ENCODE measurements around the gene TBCB.

DNA sequence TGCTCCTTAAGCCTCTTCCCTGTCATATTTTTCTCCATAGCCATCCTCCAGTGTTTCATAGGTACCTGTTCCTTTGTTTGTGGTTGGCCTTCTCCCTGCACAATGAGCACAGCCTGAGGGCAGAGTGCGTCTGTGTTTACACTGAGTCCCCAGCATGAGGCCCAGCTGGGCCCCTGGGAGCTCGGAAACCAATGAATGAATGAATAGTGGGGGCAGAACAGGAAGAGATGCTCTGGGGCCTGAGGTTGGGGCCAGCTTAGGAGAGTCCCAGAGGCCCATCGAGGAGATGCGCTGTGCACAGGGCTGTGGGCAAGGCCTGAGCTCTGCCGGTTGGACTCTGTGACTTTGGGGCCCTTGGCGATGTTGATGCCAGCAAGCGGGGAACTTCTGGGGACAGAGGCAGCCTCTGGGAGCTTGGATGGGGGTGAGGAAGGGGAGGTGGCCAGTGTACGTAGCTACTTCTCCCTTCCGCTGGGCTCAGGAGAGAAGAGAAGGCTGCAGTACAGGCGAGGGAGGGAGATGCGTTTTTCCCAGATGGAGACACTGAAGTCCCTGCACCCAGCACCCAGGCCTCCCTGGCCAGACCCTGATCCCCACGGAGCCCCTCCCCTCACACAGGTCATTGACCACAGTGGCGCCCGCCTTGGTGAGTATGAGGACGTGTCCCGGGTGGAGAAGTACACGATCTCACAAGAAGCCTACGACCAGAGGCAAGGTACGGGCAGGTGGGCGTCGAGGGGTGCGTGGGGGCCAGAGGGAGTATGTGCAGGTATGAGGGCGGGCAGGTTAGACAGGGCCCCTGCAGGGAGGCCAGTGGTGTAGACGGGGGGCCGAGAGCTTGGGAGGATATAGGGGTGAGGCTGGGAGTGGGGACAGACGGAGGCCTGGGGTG lies 5.1 kb downstream of the TBCB start:
- TF ChIP-seq, protein P1, sequence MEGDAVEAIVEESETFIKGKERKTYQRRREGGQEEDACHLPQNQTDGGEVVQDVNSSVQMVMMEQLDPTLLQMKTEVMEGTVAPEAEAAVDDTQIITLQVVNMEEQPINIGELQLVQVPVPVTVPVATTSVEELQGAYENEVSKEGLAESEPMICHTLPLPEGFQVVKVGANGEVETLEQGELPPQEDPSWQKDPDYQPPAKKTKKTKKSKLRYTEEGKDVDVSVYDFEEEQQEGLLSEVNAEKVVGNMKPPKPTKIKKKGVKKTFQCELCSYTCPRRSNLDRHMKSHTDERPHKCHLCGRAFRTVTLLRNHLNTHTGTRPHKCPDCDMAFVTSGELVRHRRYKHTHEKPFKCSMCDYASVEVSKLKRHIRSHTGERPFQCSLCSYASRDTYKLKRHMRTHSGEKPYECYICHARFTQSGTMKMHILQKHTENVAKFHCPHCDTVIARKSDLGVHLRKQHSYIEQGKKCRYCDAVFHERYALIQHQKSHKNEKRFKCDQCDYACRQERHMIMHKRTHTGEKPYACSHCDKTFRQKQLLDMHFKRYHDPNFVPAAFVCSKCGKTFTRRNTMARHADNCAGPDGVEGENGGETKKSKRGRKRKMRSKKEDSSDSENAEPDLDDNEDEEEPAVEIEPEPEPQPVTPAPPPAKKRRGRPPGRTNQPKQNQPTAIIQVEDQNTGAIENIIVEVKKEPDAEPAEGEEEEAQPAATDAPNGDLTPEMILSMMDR (conservative IDR thresholded peaks at IDR 0.05; ENCODE audit: low read depth, low read length), result no peak
- no peak for TF ChIP-seq USF2 (IDR thresholded peaks at IDR 0.05; ENCODE audit: low read depth, low read length)
